Lower leg skin (tissue), 3 donors: ENCODE results near the gene SPINK5.

Experiments used
- CTCF ChIP-seq, 3 donors: fragments of 450-650 bp; IDR thresholded peaks; one replicate each; pipeline ENCODE4 v1.5.1; 2016; ENCODE audit warnings: antibody characterized with exemption in 3 of 3, mild to moderate bottlenecking in 3 of 3, moderate library complexity in 2 of 3
- POLR2A ChIP-seq, 2 donors: fragments of 450-650 bp; IDR thresholded peaks; one replicate each; pipeline ENCODE4 v1.6.1; 2016 to 2017; ENCODE audit warnings: antibody characterized with exemption in 2 of 2, mild to moderate bottlenecking in 1 of 2, moderate library complexity in 1 of 2

- TF ChIP-seq POLR2A (IDR thresholded peaks at IDR 0.05) (no peak), CTCF (IDR thresholded peaks at IDR 0.05) (no peak)
These were observed 43.8 kb downstream of the SPINK5 start for GRCh38 chr5:148107608-148108007.
